GM19035 (cell line): Measurements from ENCODE around the gene SCN9A.
"Not testable (repeated sequence)": the region's sequence is repeated elsewhere in the genome, so short reads cannot be mapped to it uniquely, and the experiment has no call there.

Experiments used
- ATAC-seq: cut with Tn5 transposase; IDR thresholded peaks from one replicate; pipeline ENCODE4 v1.9.1; 2021; ENCODE audit not compliant: unreplicated experiment

Gene SCN9A

GRCh38 chr2:166376488-166376828, 714 bp upstream of the SCN9A start:
- ATAC-seq, result no peak

- peak; percentile 10 for ATAC-seq
Measured at GRCh38 chr2:166375195-166375735, 479 bp downstream of the SCN9A start.

GRCh38 chr2:166373951-166374350, 1.8 kb downstream of the SCN9A start:
- no peak for ATAC-seq

DNA sequence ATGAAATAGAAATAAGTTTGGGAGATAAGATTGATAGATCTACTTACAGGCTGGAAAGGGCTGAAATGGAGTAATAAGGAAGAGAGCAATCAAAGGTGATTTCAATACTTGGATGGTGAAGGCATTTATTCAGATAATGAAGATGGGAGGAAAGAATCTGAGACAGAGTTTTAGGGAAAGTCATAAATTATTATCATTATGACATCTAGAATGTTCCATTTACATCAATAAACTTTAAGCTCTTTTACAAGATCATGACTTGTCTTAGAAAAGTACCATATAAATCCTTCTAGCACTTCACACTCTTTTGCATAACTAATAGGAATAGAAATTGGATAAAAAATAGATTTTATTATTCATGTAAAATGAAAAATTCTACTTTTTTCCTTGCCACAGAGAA, 2.2 kb downstream of the SCN9A start:
- no peak for ATAC-seq

GRCh38 chr2:166373105-166373504, 2.6 kb downstream of the SCN9A start:
- no peak for ATAC-seq

- no peak for ATAC-seq
Measured at GRCh38 chr2:166372046-166372445, 3.7 kb downstream of the SCN9A start.

DNA sequence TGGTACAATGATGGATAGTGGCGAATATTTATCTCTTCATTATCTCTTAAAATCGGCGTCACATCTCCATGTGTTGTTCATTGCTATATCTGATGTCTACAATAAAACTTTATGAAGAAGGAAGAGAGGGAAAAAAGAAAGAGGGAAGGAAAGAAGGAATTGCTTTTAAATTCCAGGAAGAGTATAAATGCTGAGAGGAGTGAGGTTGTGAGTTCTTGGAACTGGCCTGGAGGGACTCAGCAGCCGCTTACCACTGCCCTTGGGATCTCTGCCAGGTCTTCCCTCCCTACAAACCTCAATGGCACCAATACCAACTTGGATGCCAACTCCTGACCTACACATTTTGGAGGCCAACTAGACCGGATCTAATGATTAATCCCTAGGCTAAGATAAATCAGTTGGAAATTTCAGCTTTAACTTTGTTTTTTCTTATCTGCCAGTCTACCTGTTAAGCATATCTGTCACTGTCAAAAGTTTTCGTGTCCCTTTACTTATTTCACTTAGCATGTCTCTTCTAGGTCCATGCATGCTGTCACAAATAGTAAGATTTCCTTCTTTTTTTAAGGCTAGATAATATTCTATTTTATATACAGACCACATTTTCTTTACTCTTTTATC, 9.8 kb downstream of the SCN9A start:
- ATAC-seq, result no peak

DNA sequence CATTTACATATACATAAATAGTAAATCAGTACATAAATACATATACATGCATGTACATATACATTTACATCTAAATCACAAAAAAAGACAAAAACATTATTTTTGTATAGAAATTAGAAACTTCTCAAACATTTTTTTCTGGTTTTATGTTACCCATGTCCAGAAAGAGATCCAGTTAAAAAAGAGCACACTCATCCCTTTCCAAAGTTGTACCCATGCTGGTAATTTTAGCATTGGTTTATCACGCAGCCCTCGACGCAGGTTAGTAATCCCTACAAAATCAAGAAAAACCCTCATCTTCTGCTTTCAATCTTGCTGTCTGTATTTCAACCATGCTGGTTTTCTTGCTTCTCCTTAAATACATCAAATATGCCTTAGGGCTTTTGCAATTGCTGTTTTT, 10.5 kb downstream of the SCN9A start:
- ATAC-seq, result no peak

- ATAC-seq, result no peak
Measured at GRCh38 chr2:166364476-166365161, 11.1 kb downstream of the SCN9A start.

DNA sequence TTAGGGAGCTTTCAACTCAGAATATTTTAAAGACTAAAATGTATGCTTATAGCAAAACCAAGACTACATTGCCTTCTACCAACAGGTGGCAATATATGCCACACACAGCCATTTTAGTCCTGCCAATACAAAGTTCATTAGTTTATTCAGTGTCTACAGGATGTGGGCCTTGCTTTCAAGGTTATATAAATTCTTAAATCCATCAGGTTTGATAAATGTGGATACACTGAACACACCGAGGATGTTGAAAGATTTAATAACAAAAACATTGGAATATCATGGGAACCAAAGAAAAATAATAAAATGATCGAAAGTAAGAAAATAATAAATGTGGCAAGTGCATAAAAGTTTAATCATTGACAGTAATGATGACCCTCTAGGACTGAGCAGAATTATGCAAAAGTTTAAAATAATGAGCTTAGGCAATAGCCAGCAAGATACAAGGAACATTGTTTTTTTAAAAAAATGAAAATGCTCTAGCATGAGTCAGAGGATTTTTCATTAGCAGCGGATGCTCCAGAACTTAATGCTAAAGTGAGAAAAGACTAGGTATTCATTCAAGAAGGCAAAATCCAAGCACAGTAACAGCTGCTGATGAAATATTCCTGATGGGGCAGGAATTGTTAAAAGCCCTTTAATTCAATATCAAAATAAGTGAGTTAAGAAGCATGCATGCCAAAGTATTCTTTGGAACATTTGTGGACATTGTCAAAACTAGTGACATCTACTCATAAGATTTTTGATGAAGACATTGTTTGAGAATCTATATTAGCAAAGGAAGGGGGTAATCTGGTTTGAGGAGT, 14.2 kb downstream of the SCN9A start:
- ATAC-seq, result no peak

- no peak for ATAC-seq
Measured at GRCh38 chr2:166360906-166361305, 14.8 kb downstream of the SCN9A start.

- no peak for ATAC-seq
Measured at GRCh38 chr2:166360426-166360825, 15.3 kb downstream of the SCN9A start.

DNA sequence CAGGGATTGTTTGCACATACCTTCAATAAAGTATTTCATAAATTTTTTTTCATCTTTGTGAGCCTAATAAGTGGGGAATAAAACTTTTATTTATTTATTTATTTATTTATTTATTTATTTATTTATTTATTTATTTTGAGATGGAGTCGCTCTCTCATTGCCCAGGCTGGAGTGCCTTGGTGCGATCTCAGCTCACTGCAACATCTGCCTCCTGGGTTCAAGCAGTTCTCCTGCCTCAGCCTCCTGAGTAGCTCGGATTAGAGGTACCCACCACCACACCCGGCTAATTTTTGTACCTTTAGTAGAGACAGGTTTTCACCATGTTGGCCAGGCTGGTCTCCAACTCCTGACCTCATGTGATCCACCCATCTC, 17.8 kb downstream of the SCN9A start:
- not testable (repeated sequence) for ATAC-seq

- ATAC-seq, result no peak
Measured at GRCh38 chr2:166357068-166357949, 18.4 kb downstream of the SCN9A start.

DNA sequence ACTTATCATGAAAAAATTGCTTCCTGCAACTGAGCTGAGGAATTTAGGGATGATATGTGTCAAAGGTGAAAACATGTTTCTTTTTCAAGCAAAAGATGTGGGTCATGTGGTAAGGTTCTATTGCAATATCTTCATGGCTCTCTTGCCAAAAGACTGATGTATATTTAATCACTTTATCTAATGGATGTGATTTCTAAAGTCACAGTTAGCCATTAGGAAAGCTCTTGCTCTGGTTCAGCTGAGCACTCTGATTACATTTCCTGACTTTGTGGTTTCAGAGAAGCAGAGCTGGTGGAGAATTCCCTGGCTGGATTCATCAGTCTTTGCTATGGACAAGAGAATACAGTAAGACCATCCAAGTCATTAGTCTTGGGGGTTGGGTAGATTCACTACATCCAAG, 24.4 kb downstream of the SCN9A start:
- ATAC-seq, result no peak

GRCh38 chr2:166350525-166350924, 25.2 kb downstream of the SCN9A start:
- no peak for ATAC-seq

DNA sequence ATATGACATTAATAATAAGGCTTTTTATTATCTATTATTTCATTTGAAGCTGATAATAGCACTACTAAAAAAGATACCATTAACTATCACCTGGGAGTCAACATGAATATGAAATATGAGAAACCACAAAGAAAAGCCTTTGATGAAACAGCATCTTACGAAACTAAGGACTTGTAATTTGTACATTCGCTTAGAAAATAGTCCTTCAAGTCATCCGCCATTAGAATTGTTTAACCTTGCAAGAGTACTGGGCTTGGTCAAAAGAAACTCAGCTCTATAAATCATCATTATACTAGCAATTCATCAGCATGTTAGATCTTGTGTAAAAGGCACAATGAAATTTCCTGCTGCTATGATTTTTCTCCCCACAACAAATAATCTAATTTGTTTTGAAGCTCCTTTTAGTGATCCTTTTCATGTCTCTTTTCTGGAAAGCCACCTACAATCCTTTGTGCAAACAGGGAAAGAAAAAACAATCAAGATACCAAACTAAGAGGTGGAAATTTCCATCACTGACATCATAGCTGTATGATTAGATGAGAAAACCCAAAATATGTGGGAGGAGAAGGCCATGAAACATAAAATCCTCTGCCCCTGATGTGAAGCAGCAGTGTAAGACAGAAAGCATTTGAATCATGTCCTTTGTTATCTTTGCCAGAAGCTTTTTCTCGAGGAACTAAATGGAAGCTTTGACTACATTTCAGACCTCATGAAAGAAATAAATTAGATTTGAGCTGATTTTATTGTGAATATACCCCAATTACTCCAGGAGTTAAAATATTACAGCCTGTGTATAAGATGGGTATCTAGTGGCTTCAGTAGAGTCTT, 31.2 kb downstream of the SCN9A start:
- no peak for ATAC-seq

GRCh38 chr2:166343467-166343866, 32.3 kb downstream of the SCN9A start:
- no peak for ATAC-seq

DNA sequence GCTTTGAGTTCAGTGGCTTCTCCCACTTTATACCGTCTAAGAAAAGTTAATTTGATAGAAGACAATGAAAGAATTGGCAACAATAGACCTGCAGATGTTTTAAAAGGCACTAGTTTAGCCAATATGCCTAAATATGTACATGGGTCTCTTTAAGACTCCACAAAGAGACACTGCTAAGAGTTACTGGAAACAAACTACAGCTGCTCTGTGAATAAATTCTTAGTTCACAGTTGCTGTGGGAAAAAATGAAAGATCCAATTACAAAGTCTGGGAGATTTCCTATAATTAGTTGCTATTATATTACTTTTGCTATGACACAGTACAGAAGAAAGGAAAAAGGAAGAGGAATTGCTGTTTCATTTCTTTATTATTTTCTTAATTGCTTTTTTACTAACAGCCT, 34.3 kb downstream of the SCN9A start:
- no peak for ATAC-seq

DNA sequence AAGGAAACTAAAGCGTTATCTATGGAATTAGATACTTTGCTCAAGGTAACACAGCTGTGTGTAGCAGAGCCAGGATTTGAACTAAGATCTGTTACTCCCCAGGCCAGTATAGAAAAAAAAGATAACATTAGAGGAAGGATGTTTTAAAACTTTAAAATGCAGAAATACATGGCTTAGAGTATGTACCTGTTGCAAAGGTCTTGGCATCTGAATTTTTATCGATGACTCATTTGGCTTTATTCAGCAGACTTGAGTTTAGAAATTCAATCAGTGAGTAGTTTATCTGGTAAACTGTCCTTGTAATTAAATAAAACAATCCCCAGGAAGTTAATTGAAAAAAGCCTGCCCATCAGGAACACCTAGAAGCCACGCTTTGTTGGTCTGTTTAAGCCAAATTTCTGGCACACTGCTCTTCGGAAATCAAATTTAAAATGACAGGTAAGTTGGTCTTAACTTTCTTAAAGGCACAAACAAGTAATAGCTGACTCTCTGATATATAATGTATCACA, 36.9 kb downstream of the SCN9A start:
- no peak for ATAC-seq
